GM23338 (cell line): ENCODE data around the gene SEC16B. TPM values are rescaled to one million over a fixed set of nuclear protein-coding genes. Genes with fewer than 3 reads are reported as not detected.

ENCODE experiments used
- ATAC-seq: fragments of 200-7000 bp; cut with Tn5 transposase; 3 replicates; pipeline ENCODE4 v1.9.1; 2020
- DNase-seq: peaks from one replicate; pipeline ENCODE4 v3.0.0-alpha.2; 2015; ENCODE audit warnings: low spot score
- H2AFZ ChIP-seq: fragments of 200-600 bp; sonication (generic); 2 replicates; pipeline ENCODE4 v1.8.0; 2016; ENCODE audit warnings: antibody characterized with exemption, mild to moderate bottlenecking, moderate library complexity
- H3F3A ChIP-seq: fragments of 200-600 bp; sonication (generic); replicated peaks from 2 replicates; pipeline ENCODE4 v1.8.0; 2017; ENCODE audit warnings: antibody characterized with exemption, mixed run types, low read depth
- H3K27ac ChIP-seq: fragments of 200-600 bp; sonication (generic); 2 replicates; pipeline ENCODE4 v1.6.1; 2016; ENCODE audit warnings: low read depth
- H3K27me3 ChIP-seq: fragments of 200-600 bp; sonication (generic); 2 replicates; pipeline ENCODE4 v1.8.0; 2016; ENCODE audit warnings: mild to moderate bottlenecking, mixed run types, moderate library complexity; ENCODE audit not compliant: insufficient read depth
- H3K36me3 ChIP-seq: fragments of 200-600 bp; sonication (generic); 2 replicates; pipeline ENCODE4 v1.8.0; 2016; ENCODE audit warnings: mild to moderate bottlenecking; ENCODE audit not compliant: insufficient read depth
- H3K4me1 ChIP-seq: fragments of 200-600 bp; sonication (generic); 2 replicates; pipeline ENCODE4 v1.8.0; 2016; ENCODE audit warnings: mild to moderate bottlenecking, moderate library complexity; ENCODE audit not compliant: insufficient read depth
- H3K4me2 ChIP-seq: fragments of 200-600 bp; sonication (generic); 2 replicates; pipeline ENCODE4 v1.7.1; 2017; ENCODE audit warnings: mixed run types
- H3K4me3 ChIP-seq: fragments of 200-600 bp; sonication (generic); 2 replicates; pipeline ENCODE4 v1.6.1; 2016; ENCODE audit warnings: mixed run types
- H3K79me2 ChIP-seq: fragments of 200-600 bp; sonication (generic); replicated peaks from 2 replicates; pipeline ENCODE4 v1.8.0; 2017; ENCODE audit warnings: mild to moderate bottlenecking; ENCODE audit not compliant: insufficient read depth
- H3K9me2 ChIP-seq: fragments of 200-600 bp; sonication (generic); 2 replicates; pipeline ENCODE4 v1.8.0; 2017; ENCODE audit not compliant: insufficient read depth
- H4K20me1 ChIP-seq: fragments of 200-600 bp; sonication (generic); replicated peaks from 2 replicates; pipeline ENCODE4 v1.8.0; 2017; ENCODE audit warnings: mild to moderate bottlenecking; ENCODE audit not compliant: insufficient read depth
- H3K27ac Mint-ChIP-seq: 2 replicates; pipeline ENCODE4 v1.8.0; 2020; ENCODE audit warnings: inconsistent platforms, mild to moderate bottlenecking, moderate library complexity, mixed read lengths
- H3K27me3 Mint-ChIP-seq: 3 replicates; pipeline ENCODE4 v1.8.0; 2022; ENCODE audit warnings: low read depth, mild to moderate bottlenecking, moderate library complexity, mixed read lengths, inconsistent platforms; ENCODE audit not compliant: insufficient read depth, poor library complexity
- H3K36me3 Mint-ChIP-seq: 3 replicates; pipeline ENCODE4 v1.8.0; 2021; ENCODE audit warnings: low read depth, mild to moderate bottlenecking, inconsistent platforms, moderate library complexity, mixed read lengths
- H3K4me1 Mint-ChIP-seq: 3 replicates; pipeline ENCODE4 v1.8.0; 2020; ENCODE audit warnings: mild to moderate bottlenecking, inconsistent platforms, mixed read lengths
- H3K4me3 Mint-ChIP-seq: 3 replicates; pipeline ENCODE4 v1.8.0; 2021; ENCODE audit warnings: moderate library complexity, mild to moderate bottlenecking, inconsistent platforms, mixed read lengths
- H3K9me3 Mint-ChIP-seq: 3 replicates; pipeline ENCODE4 v1.8.0; 2020; ENCODE audit warnings: moderate library complexity, mild to moderate bottlenecking, inconsistent platforms, mixed read lengths
- CREB1 ChIP-seq: fragments of 250-450 bp; sonication (Bioruptor Pico); IDR thresholded peaks from 2 replicates; pipeline ENCODE4 v1.5.0; 2020; ENCODE audit warnings: low read depth, mild to moderate bottlenecking, moderate library complexity
- EZH2 ChIP-seq: fragments of 200-600 bp; sonication (generic); IDR thresholded peaks from one replicate; pipeline ENCODE4 v1.8.0; 2017; ENCODE audit warnings: antibody characterized with exemption, mild to moderate bottlenecking, low read depth; ENCODE audit not compliant: unreplicated experiment
- EZH2phosphoT487 ChIP-seq: fragments of 200-600 bp; sonication (generic); IDR thresholded peaks from one replicate; pipeline ENCODE4 v1.8.1; 2018; ENCODE audit warnings: antibody characterized with exemption; ENCODE audit not compliant: unreplicated experiment
- JUNB ChIP-seq: IDR thresholded peaks from one replicate; pipeline ENCODE4 v1.6.1; 2016; ENCODE audit warnings: antibody characterized with exemption; ENCODE audit not compliant: unreplicated experiment
- NANOG ChIP-seq: IDR thresholded peaks from 2 replicates; pipeline ENCODE4 v1.6.1; 2016; ENCODE audit warnings: antibody characterized with exemption, borderline replicate concordance
- POLR2AphosphoS5 ChIP-seq: IDR thresholded peaks from 2 replicates; pipeline ENCODE4 v1.6.1; 2016; ENCODE audit warnings: antibody characterized with exemption, low read depth
- ZNF114 ChIP-seq: fragments of 250-450 bp; sonication (Bioruptor Pico); IDR thresholded peaks from 2 replicates; pipeline ENCODE4 v1.5.0; 2020; ENCODE audit warnings: mild to moderate bottlenecking, moderate library complexity
- ZNF331 ChIP-seq: fragments of 250-450 bp; sonication (Bioruptor Pico); IDR thresholded peaks from 2 replicates; pipeline ENCODE4 v1.5.0; 2020; ENCODE audit warnings: low read depth, mild to moderate bottlenecking, moderate library complexity
- polyA plus RNA-seq: library from polyadenylated mRNA; unstranded; fragments of >200 nt; fragmentation: Nextera tagmentation; extraction: Ambion mirVana; gene quantifications from 2 replicates; pipeline ENCODE4 v1.2.1, GENCODE V29; 2016
- total RNA-seq: library from RNA; depleted of rRNA; stranded (reverse); fragments of >200 nt; shearing (Covaris generic); gene quantifications from 2 replicates; pipeline ENCODE4 v1.2.3, GENCODE V29; 2014
- TF ChIP-seq, protein P1 (sequence below): fragments of 250-450 bp; sonication (Bioruptor Pico); IDR thresholded peaks from 2 replicates; pipeline ENCODE4 v1.5.0; 2020; ENCODE audit warnings: mild to moderate bottlenecking, moderate library complexity
- TF ChIP-seq, protein P2 (sequence below): IDR thresholded peaks from 2 replicates; pipeline ENCODE4 v1.6.1; 2016; ENCODE audit warnings: antibody characterized with exemption
- TF ChIP-seq, protein P3 (sequence below): IDR thresholded peaks from one replicate; pipeline ENCODE4 v1.6.1; 2018; ENCODE audit warnings: antibody characterized with exemption; ENCODE audit not compliant: unreplicated experiment
- TF ChIP-seq, protein P4 (sequence below), 2 experiments: fragments of 200-600 bp in 1 of 2; sonication (generic) in 1 of 2; conservative IDR thresholded peaks; 2 replicates each; pipeline versions ENCODE4 v1.5.1 to v1.6.1; 2016 to 2017; ENCODE audit warnings: antibody characterized with exemption in 2 of 2, low read depth in 2 of 2, mild to moderate bottlenecking in 2 of 2, moderate library complexity in 1 of 2

SEC16B gene
- total and polyA plus RNA-seq, 2 experiments from 2014 or later = 0.29 to 1.2 TPM

DNA sequence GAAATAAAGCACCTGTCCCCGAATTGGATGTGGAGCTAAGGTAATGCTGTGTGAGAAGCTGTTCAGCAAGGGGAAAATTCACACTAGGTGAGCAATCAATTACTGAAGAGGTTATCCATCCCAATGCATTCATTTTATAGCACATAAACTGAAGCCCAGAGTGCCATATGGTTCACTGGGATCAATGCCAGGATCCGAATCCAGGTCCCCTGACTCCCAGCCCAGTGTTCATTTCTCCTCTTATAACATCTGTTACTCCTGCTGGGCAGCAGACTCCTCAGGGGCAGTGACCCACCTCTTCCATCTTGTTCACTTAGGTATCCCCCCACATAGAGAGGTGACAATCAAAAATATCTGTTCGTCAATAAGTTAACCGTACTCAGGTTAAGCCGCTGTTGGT, 13.2 kb upstream of the SEC16B start:
- no peak overlapping the region for H3K27ac ChIP-seq
- ATAC-seq = no peak

More for the DNA sequence above, 13.2 kb upstream of the SEC16B start:
- Histone ChIP-seq H3K4me1 (no peaks in the 10 kb centered on the region; the same call in 1 of the 2 replicates), H3K4me2 (no peak overlapping the region), H3K9me2 (no peaks in the 10 kb centered on the region), H4K20me1 (no peaks in the 10 kb centered on the region), H2AFZ (no peak overlapping the region), H3K36me3 (no peaks in the 10 kb centered on the region), H3K4me3 (no peak overlapping the region), H3F3A (no peaks in the 10 kb centered on the region), H3K79me2 (no peaks in the 10 kb centered on the region), H3K27me3 (no peaks in the 10 kb centered on the region)
- Mint-ChIP-seq H3K36me3 (no peaks in the 10 kb centered on the region), H3K4me1 (peaks cover 7% of the 10 kb centered on the region), H3K9me3 (no peaks in the 10 kb centered on the region), H3K4me3 (no peak overlapping the region), H3K27me3 (no peaks in the 10 kb centered on the region), H3K27ac (no peak overlapping the region)
- DNase-seq = no peak
- TF ChIP-seq, protein P1, sequence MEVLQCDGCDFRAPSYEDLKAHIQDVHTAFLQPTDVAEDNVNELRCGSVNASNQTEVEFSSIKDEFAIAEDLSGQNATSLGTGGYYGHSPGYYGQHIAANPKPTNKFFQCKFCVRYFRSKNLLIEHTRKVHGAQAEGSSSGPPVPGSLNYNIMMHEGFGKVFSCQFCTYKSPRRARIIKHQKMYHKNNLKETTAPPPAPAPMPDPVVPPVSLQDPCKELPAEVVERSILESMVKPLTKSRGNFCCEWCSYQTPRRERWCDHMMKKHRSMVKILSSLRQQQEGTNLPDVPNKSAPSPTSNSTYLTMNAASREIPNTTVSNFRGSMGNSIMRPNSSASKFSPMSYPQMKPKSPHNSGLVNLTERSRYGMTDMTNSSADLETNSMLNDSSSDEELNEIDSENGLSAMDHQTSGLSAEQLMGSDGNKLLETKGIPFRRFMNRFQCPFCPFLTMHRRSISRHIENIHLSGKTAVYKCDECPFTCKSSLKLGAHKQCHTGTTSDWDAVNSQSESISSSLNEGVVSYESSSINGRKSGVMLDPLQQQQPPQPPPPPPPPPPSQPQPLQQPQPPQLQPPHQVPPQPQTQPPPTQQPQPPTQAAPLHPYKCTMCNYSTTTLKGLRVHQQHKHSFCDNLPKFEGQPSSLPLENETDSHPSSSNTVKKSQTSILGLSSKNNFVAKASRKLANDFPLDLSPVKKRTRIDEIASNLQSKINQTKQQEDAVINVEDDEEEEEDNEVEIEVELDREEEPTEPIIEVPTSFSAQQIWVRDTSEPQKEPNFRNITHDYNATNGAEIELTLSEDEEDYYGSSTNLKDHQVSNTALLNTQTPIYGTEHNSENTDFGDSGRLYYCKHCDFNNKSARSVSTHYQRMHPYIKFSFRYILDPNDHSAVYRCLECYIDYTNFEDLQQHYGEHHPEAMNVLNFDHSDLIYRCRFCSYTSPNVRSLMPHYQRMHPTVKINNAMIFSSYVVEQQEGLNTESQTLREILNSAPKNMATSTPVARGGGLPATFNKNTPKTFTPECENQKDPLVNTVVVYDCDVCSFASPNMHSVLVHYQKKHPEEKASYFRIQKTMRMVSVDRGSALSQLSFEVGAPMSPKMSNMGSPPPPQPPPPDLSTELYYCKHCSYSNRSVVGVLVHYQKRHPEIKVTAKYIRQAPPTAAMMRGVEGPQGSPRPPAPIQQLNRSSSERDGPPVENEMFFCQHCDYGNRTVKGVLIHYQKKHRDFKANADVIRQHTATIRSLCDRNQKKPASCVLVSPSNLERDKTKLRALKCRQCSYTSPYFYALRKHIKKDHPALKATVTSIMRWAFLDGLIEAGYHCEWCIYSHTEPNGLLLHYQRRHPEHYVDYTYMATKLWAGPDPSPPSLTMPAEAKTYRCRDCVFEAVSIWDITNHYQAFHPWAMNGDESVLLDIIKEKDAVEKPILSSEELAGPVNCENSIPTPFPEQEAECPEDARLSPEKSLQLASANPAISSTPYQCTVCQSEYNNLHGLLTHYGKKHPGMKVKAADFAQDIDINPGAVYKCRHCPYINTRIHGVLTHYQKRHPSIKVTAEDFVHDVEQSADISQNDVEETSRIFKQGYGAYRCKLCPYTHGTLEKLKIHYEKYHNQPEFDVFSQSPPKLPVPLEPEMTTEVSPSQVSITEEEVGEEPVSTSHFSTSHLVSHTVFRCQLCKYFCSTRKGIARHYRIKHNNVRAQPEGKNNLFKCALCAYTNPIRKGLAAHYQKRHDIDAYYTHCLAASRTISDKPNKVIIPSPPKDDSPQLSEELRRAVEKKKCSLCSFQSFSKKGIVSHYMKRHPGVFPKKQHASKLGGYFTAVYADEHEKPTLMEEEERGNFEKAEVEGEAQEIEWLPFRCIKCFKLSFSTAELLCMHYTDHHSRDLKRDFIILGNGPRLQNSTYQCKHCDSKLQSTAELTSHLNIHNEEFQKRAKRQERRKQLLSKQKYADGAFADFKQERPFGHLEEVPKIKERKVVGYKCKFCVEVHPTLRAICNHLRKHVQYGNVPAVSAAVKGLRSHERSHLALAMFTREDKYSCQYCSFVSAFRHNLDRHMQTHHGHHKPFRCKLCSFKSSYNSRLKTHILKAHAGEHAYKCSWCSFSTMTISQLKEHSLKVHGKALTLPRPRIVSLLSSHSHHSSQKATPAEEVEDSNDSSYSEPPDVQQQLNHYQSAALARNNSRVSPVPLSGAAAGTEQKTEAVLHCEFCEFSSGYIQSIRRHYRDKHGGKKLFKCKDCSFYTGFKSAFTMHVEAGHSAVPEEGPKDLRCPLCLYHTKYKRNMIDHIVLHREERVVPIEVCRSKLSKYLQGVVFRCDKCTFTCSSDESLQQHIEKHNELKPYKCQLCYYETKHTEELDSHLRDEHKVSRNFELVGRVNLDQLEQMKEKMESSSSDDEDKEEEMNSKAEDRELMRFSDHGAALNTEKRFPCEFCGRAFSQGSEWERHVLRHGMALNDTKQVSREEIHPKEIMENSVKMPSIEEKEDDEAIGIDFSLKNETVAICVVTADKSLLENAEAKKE (CRISPR knock-in tag) = no peak
- no peak for TF ChIP-seq EZH2
- TF ChIP-seq POLR2AphosphoS5 = no peak
- TF ChIP-seq EZH2phosphoT487 = no peak
- TF ChIP-seq, protein P2, sequence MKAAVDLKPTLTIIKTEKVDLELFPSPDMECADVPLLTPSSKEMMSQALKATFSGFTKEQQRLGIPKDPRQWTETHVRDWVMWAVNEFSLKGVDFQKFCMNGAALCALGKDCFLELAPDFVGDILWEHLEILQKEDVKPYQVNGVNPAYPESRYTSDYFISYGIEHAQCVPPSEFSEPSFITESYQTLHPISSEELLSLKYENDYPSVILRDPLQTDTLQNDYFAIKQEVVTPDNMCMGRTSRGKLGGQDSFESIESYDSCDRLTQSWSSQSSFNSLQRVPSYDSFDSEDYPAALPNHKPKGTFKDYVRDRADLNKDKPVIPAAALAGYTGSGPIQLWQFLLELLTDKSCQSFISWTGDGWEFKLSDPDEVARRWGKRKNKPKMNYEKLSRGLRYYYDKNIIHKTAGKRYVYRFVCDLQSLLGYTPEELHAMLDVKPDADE = no peak
- TF ChIP-seq NANOG = no peak
- TF ChIP-seq, protein P3, sequence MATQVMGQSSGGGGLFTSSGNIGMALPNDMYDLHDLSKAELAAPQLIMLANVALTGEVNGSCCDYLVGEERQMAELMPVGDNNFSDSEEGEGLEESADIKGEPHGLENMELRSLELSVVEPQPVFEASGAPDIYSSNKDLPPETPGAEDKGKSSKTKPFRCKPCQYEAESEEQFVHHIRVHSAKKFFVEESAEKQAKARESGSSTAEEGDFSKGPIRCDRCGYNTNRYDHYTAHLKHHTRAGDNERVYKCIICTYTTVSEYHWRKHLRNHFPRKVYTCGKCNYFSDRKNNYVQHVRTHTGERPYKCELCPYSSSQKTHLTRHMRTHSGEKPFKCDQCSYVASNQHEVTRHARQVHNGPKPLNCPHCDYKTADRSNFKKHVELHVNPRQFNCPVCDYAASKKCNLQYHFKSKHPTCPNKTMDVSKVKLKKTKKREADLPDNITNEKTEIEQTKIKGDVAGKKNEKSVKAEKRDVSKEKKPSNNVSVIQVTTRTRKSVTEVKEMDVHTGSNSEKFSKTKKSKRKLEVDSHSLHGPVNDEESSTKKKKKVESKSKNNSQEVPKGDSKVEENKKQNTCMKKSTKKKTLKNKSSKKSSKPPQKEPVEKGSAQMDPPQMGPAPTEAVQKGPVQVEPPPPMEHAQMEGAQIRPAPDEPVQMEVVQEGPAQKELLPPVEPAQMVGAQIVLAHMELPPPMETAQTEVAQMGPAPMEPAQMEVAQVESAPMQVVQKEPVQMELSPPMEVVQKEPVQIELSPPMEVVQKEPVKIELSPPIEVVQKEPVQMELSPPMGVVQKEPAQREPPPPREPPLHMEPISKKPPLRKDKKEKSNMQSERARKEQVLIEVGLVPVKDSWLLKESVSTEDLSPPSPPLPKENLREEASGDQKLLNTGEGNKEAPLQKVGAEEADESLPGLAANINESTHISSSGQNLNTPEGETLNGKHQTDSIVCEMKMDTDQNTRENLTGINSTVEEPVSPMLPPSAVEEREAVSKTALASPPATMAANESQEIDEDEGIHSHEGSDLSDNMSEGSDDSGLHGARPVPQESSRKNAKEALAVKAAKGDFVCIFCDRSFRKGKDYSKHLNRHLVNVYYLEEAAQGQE = no peak
- no peak for TF ChIP-seq JUNB
- TF ChIP-seq, protein P4, sequence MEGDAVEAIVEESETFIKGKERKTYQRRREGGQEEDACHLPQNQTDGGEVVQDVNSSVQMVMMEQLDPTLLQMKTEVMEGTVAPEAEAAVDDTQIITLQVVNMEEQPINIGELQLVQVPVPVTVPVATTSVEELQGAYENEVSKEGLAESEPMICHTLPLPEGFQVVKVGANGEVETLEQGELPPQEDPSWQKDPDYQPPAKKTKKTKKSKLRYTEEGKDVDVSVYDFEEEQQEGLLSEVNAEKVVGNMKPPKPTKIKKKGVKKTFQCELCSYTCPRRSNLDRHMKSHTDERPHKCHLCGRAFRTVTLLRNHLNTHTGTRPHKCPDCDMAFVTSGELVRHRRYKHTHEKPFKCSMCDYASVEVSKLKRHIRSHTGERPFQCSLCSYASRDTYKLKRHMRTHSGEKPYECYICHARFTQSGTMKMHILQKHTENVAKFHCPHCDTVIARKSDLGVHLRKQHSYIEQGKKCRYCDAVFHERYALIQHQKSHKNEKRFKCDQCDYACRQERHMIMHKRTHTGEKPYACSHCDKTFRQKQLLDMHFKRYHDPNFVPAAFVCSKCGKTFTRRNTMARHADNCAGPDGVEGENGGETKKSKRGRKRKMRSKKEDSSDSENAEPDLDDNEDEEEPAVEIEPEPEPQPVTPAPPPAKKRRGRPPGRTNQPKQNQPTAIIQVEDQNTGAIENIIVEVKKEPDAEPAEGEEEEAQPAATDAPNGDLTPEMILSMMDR (conservative IDR thresholded peaks at IDR 0.05; ENCODE audit: low read depth in 2 of 2) = no peak
- TF ChIP-seq ZNF331 (CRISPR knock-in tag) = no peak
- TF ChIP-seq ZNF114 (CRISPR knock-in tag) = no peak
- TF ChIP-seq CREB1 = no peak
